Astrocyte (in vitro differentiated cells and primary cell): Measurements from ENCODE around the gene ATP2A1.

Experiments
- CTCF ChIP-seq: IDR thresholded peaks from 2 replicates; pipeline ENCODE4 v1.5.1; 2011; ENCODE audit warnings: low read depth, mild to moderate bottlenecking, inconsistent platforms, low read length, moderate library complexity; ENCODE audit not compliant: insufficient read depth
- EZH2 ChIP-seq: IDR thresholded peaks from 2 replicates; pipeline ENCODE4 v1.6.1; 2012; ENCODE audit warnings: mild to moderate bottlenecking, low read length, inconsistent platforms; ENCODE audit not compliant: insufficient read depth

GRCh38 chr16:28938721-28939120 is 60.4 kb downstream of the ATP2A1 start:
- TF ChIP-seq EZH2 (no peak), CTCF (no peak)
